SK-N-SH (cell line): ENCODE data around the gene IGFL4. TPM values are rescaled to one million over a fixed set of nuclear protein-coding genes. Genes with fewer than 3 reads are reported as not detected.

ENCODE experiments used
- CTCF ChIA-PET: fragments of 300-600, 350-600 bp; formaldehyde crosslinking; extraction: SDS; loops from one replicate; lab custom pipeline; 2021; lab: Yijun Ruan, JAX
- POLR2A ChIA-PET: fragments of 350-600 bp; sonication (Branson Sonifier 250); formaldehyde crosslinking; extraction: SDS; loops from one replicate; lab custom pipeline; 2020; ENCODE audit warnings: antibody characterized with exemption, inconsistent platforms; lab: Yijun Ruan, JAX
- DNase-seq: peaks from one replicate; pipeline ENCODE4 v3.0.0; 2012
- H2AFZ ChIP-seq: fragments of 200-600 bp; sonication (generic); 2 replicates; pipeline ENCODE4 v1.8.1; 2016; ENCODE audit warnings: antibody characterized with exemption, mild to moderate bottlenecking, low read depth
- H3F3A ChIP-seq: fragments of 200-600 bp; sonication (generic); replicated peaks from 2 replicates; pipeline ENCODE3; 2016; ENCODE audit warnings: antibody characterized with exemption, mild to moderate bottlenecking; ENCODE audit not compliant: insufficient read depth
- H3K27ac ChIP-seq, 2 experiments: fragments of 200-500 bp in 1 of 2; fragments of 200-600 bp in 1 of 2; sonication (Bioruptor generic) in 1 of 2; sonication (generic), shearing (Covaris generic) in 1 of 2; 2 replicates each; pipeline versions ENCODE4 v1.5.1 to v1.6.1; 2014 to 2016; ENCODE audit warnings: low read depth in 2 of 2, inconsistent platforms in 1 of 2, low read length in 1 of 2, mild to moderate bottlenecking in 1 of 2, mixed read lengths in 1 of 2
- H3K27me3 ChIP-seq: fragments of 200-600 bp; sonication (generic), shearing (Covaris generic); 2 replicates; pipeline ENCODE4 v1.6.1; 2016; ENCODE audit warnings: mixed run types; ENCODE audit not compliant: insufficient read depth
- H3K36me3 ChIP-seq, 2 experiments: fragments of 200-500 bp in 1 of 2; fragments of 200-600 bp in 1 of 2; sonication (Bioruptor generic) in 1 of 2; sonication (generic) in 1 of 2; replicated peaks in 1 of 2; 2 replicates each; pipeline versions ENCODE3 to v1.5.1; 2014 to 2016; ENCODE audit warnings: low read length in 1 of 2, mild to moderate bottlenecking in 1 of 2; ENCODE audit not compliant: insufficient read depth in 2 of 2, control insufficient read depth in 1 of 2
- H3K4me1 ChIP-seq, 2 experiments: fragments of 200-500 bp in 1 of 2; fragments of 200-600 bp in 1 of 2; sonication (Bioruptor generic) in 1 of 2; sonication (generic), shearing (Covaris generic) in 1 of 2; 2 replicates each; pipeline versions ENCODE4 v1.5.1 to v1.6.1; 2014 to 2016; ENCODE audit warnings: low read depth in 1 of 2, low read length in 1 of 2, mixed run types in 1 of 2; ENCODE audit not compliant: insufficient read depth in 2 of 2, control insufficient read depth in 1 of 2
- H3K4me2 ChIP-seq: fragments of 200-600 bp; sonication (generic), shearing (Covaris generic); 2 replicates; pipeline ENCODE4 v1.6.1; 2017; ENCODE audit warnings: mixed run types
- H3K4me3 ChIP-seq, 2 experiments: fragments of 200-500 bp in 1 of 2; fragments of 200-600 bp in 1 of 2; sonication (Bioruptor generic) in 1 of 2; sonication (generic), shearing (Covaris generic) in 1 of 2; 2 replicates each; pipeline versions ENCODE4 v1.5.1 to v1.8.1; 2014 to 2016; ENCODE audit warnings: low read depth in 2 of 2, inconsistent platforms in 1 of 2, low read length in 1 of 2, mild to moderate bottlenecking in 1 of 2, mixed read lengths in 1 of 2, moderate library complexity in 1 of 2
- H3K79me2 ChIP-seq: fragments of 200-600 bp; sonication (generic); 2 replicates; pipeline ENCODE4 v1.8.1; 2017; ENCODE audit warnings: mild to moderate bottlenecking; ENCODE audit not compliant: insufficient read depth
- H3K9ac ChIP-seq: fragments of 200-600 bp; sonication (generic); 2 replicates; pipeline ENCODE4 v1.6.1; 2017; ENCODE audit warnings: mixed run types
- H3K9me2 ChIP-seq: fragments of 200-600 bp; sonication (generic); 2 replicates; pipeline ENCODE4 v1.6.1; 2017; ENCODE audit warnings: mixed run types
- H3K9me3 ChIP-seq: fragments of 200-600 bp; sonication (generic); 2 replicates; pipeline ENCODE4 v1.6.1; 2017; ENCODE audit warnings: mixed run types, mild to moderate bottlenecking, moderate library complexity
- H4K20me1 ChIP-seq: fragments of 200-600 bp; sonication (generic); 2 replicates; pipeline ENCODE4 v1.6.1; 2017; ENCODE audit warnings: mild to moderate bottlenecking, mixed run types; ENCODE audit not compliant: insufficient read depth
- CHD2 ChIP-seq: fragments of 150-350 bp; IDR thresholded peaks from 2 replicates; pipeline ENCODE4 v1.6.1; 2018; ENCODE audit warnings: low read length; ENCODE audit not compliant: partially characterized antibody
- ELF1 ChIP-seq: IDR thresholded peaks from 2 replicates; pipeline ENCODE4 v1.4.0; 2012
- EZH2phosphoT487 ChIP-seq: fragments of 200-600 bp; sonication (generic); IDR thresholded peaks from 2 replicates; pipeline ENCODE4 v1.6.1; 2017; ENCODE audit warnings: low read depth, mixed run types, mild to moderate bottlenecking, antibody characterized with exemption, moderate library complexity, borderline replicate concordance
- FOSL2 ChIP-seq: IDR thresholded peaks from 2 replicates; pipeline ENCODE4 v1.4.0; 2012; ENCODE audit warnings: low read depth, mild to moderate bottlenecking, moderate library complexity, borderline replicate concordance
- MXI1 ChIP-seq: IDR thresholded peaks from 2 replicates; pipeline ENCODE4 v1.6.1; 2012; ENCODE audit warnings: mild to moderate bottlenecking, low read depth, low read length, improper control_type of control experiment
- RCOR1 ChIP-seq: fragments of 150-350 bp; IDR thresholded peaks from 2 replicates; pipeline ENCODE4 v1.6.1; 2017; ENCODE audit warnings: antibody characterized with exemption, low read length
- SIN3A ChIP-seq: IDR thresholded peaks from 2 replicates; pipeline ENCODE4 v1.6.1; 2012; ENCODE audit warnings: low read depth, mild to moderate bottlenecking, low read length, moderate library complexity, borderline replicate concordance
- TAF1 ChIP-seq: IDR thresholded peaks from 2 replicates; pipeline ENCODE4 v1.6.1; 2012; ENCODE audit warnings: low read depth, mild to moderate bottlenecking, low read length, moderate library complexity, borderline replicate concordance
- WGBS: methylation state at CpG from one replicate; pipeline ENCODE4 v1.1.6; 2017; ENCODE audit warnings: low lambda C conversion rate; 5-methylcytosine and 5-hydroxymethylcytosine counted together
- polyA plus RNA-seq, 3 experiments: library from polyadenylated mRNA; depleted of rRNA; stranded (reverse); fragments of >200 nt; gene quantifications; 2 replicates each; pipeline ENCODE4 v1.2.3, GENCODE V29; 2012
- TF ChIP-seq, protein P1 (sequence below): fragments of 150-350 bp; IDR thresholded peaks from 2 replicates; pipeline ENCODE4 v1.6.1; 2016; ENCODE audit warnings: mild to moderate bottlenecking, low read depth, low read length
- TF ChIP-seq, protein P2 (sequence below): IDR thresholded peaks from 2 replicates; pipeline ENCODE4 v1.4.0; 2012; ENCODE audit warnings: low read depth, borderline replicate concordance
- TF ChIP-seq, protein P3 (sequence below): fragments of 150-350 bp; IDR thresholded peaks from 2 replicates; pipeline ENCODE4 v1.6.1; 2017; ENCODE audit warnings: antibody characterized with exemption, low read length, low read depth, borderline replicate concordance
- TF ChIP-seq, protein P4 (sequence below): IDR thresholded peaks from 2 replicates; pipeline ENCODE4 v1.6.1; 2012; ENCODE audit warnings: mild to moderate bottlenecking, low read depth, low read length, moderate library complexity

The IGFL4 gene
- polyA plus RNA-seq, 1 of the 3 experiments (the other 2 are of a cell fraction): not detected

DNA sequence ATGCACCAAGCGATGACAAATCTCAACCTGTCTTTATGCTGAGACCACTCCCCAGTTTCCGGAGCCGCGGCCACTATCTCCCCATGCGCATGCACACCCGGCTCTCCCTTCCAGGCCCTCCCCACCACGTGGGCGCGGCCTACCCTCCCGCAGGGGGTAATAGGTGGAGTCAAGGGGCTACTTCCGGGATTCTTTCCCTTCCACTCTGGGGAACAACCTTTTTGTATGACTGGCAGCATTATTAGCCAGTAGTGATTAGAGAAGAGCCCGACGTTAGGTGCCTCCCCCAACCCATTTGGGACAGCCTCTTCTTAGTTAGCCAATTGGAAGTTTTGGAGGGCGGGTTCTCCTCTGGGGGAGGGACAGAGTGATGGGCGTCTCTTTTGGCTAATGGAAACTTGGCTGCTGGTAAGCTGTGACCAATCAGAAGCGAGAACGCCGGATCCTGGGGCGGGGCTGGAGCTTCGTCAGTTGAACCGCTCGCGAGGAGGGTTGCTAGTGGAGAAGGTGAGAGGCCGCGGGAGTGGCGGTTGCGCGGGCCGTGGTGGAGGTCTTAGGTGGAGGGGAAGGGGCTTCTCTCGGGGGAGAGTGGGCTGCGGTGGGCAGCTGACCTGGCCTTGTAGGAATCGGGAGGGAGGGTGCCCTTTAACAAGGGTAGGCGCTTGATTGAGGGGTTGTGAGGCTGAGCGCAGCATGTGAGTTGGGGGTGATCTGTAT is 45.6 kb downstream of the IGFL4 start, which contains the start of gene CCDC61 (continued):
- peak; percentile 47; the same call in 1 of the 2 replicates for TF ChIP-seq SIN3A
- TF ChIP-seq RCOR1: no peak
- peak; percentile 93 for TF ChIP-seq CHD2
- TF ChIP-seq, protein P1, sequence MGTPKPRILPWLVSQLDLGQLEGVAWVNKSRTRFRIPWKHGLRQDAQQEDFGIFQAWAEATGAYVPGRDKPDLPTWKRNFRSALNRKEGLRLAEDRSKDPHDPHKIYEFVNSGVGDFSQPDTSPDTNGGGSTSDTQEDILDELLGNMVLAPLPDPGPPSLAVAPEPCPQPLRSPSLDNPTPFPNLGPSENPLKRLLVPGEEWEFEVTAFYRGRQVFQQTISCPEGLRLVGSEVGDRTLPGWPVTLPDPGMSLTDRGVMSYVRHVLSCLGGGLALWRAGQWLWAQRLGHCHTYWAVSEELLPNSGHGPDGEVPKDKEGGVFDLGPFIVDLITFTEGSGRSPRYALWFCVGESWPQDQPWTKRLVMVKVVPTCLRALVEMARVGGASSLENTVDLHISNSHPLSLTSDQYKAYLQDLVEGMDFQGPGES: peak; percentile 91
- TF ChIP-seq, all 33 proteins: peak for 13

DNA sequence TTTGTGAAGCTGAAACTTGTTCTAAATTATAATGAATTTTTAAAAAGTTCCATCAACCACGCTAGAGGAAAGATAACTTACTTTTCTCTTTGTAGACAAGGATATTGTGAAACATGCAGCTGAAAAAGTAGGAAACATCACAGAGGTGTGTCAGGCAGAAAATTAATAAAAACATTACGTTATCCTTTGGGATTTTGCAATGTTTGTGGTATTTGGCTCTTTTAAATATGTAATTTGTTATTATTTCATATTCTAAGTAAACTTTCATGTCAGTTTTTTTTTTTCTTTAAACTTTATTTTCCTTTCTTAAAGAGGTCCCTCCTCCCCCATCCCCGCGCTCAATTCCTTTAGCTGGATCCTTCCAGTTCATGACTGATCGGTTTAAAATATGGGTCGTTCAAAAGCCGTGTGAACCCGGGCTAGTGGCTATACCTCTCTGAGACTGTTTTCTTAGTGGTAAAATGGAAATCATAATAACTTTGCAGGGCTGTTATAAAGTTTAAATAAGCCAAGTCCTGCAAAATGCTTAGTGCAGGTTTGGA is 46.3 kb downstream of the IGFL4 start:
- H3K27ac ChIP-seq: peak overlapping the region; percentile 30 to 56
- H3K9me2 ChIP-seq: no peaks in the 10 kb centered on the region
- POLR2A ChIA-PET: interaction anchor here (0.6 to 1.0 kb wide), 3 partner anchors 25 to 131 kb away, joined by 3 to 5 read pairs (median 3); partner anchors contain the start of gene MYPOP
- H3K79me2 ChIP-seq: peaks cover 19% of the 10 kb centered on the region
- 6% methylated on average over 8 of the region's 8 CpGs for WGBS
- no peak for TF ChIP-seq CHD2
- TF ChIP-seq, protein P2, sequence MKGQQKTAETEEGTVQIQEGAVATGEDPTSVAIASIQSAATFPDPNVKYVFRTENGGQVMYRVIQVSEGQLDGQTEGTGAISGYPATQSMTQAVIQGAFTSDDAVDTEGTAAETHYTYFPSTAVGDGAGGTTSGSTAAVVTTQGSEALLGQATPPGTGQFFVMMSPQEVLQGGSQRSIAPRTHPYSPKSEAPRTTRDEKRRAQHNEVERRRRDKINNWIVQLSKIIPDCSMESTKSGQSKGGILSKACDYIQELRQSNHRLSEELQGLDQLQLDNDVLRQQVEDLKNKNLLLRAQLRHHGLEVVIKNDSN: no peak
- TF ChIP-seq, protein P3, sequence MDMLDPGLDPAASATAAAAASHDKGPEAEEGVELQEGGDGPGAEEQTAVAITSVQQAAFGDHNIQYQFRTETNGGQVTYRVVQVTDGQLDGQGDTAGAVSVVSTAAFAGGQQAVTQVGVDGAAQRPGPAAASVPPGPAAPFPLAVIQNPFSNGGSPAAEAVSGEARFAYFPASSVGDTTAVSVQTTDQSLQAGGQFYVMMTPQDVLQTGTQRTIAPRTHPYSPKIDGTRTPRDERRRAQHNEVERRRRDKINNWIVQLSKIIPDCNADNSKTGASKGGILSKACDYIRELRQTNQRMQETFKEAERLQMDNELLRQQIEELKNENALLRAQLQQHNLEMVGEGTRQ: no peak
- TF ChIP-seq SIN3A: no peak
- no peak for TF ChIP-seq MXI1
- no peak for TF ChIP-seq FOSL2
- no peak for TF ChIP-seq ELF1
- TF ChIP-seq EZH2phosphoT487: no peak
- TF ChIP-seq, protein P4, sequence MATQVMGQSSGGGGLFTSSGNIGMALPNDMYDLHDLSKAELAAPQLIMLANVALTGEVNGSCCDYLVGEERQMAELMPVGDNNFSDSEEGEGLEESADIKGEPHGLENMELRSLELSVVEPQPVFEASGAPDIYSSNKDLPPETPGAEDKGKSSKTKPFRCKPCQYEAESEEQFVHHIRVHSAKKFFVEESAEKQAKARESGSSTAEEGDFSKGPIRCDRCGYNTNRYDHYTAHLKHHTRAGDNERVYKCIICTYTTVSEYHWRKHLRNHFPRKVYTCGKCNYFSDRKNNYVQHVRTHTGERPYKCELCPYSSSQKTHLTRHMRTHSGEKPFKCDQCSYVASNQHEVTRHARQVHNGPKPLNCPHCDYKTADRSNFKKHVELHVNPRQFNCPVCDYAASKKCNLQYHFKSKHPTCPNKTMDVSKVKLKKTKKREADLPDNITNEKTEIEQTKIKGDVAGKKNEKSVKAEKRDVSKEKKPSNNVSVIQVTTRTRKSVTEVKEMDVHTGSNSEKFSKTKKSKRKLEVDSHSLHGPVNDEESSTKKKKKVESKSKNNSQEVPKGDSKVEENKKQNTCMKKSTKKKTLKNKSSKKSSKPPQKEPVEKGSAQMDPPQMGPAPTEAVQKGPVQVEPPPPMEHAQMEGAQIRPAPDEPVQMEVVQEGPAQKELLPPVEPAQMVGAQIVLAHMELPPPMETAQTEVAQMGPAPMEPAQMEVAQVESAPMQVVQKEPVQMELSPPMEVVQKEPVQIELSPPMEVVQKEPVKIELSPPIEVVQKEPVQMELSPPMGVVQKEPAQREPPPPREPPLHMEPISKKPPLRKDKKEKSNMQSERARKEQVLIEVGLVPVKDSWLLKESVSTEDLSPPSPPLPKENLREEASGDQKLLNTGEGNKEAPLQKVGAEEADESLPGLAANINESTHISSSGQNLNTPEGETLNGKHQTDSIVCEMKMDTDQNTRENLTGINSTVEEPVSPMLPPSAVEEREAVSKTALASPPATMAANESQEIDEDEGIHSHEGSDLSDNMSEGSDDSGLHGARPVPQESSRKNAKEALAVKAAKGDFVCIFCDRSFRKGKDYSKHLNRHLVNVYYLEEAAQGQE: no peak
- TF ChIP-seq TAF1: no peak
- peak overlapping the region; percentile 27; the same call in 1 of the 2 replicates for H3K9ac ChIP-seq
- CTCF ChIA-PET: interaction anchor here (1.0 to 1.4 kb wide), 4 partner anchors 23 to 92 kb away, joined by 3 to 5 read pairs (median 4); partner anchors contain the start of gene MYPOP
- H3F3A ChIP-seq: peaks cover 12% of the 10 kb centered on the region
- no peaks in the 10 kb centered on the region for H3K9me3 ChIP-seq
- H3K4me2 ChIP-seq: peak overlapping the region; percentile 74
- peaks cover 0 to 10% of the 10 kb centered on the region in 2 experiments; a peak in 1 of 4 replicates for H3K4me1 ChIP-seq
- H3K36me3 ChIP-seq: no peaks in the 10 kb centered on the region
- peak overlapping the region; percentile 90 for H2AFZ ChIP-seq
- no peaks in the 10 kb centered on the region for H3K27me3 ChIP-seq
- no peaks in the 10 kb centered on the region for H4K20me1 ChIP-seq
- no peak for DNase-seq
- peak overlapping the region; percentile 51 to 62 for H3K4me3 ChIP-seq
